Measurements from ENCODE around the gene MED7. TPM values are rescaled to one million over a fixed set of nuclear protein-coding genes. Genes with fewer than 3 reads are reported as not detected.

The MED7 gene
- total and polyA plus RNA-seq, 9 of the 15 experiments (the other 6 are each of a cell fraction or from before 2014, with no cell fraction given): 4.5 to 38.7 (median 12.2) TPM

- no peak for TF ChIP-seq RREB1 (CRISPR knock-in tag; IDR thresholded peaks at IDR 0.05)
- peak; percentile 83 for TF ChIP-seq FOS (IDR thresholded peaks at IDR 0.05; ENCODE audit: extremely low read depth, insufficient read length)
- no peak for TF ChIP-seq ATF1 (CRISPR knock-in tag; IDR thresholded peaks at IDR 0.05)
- peak; percentile 88 for TF ChIP-seq ATF1 (tag; IDR thresholded peaks at IDR 0.05)
- no peak for TF ChIP-seq ESRRB (CRISPR knock-in tag; IDR thresholded peaks at IDR 0.05; ENCODE audit: borderline replicate concordance)
- TF ChIP-seq NFYB (IDR thresholded peaks at IDR 0.05; ENCODE audit: extremely low read depth, insufficient read length): peak; percentile 83
- TF ChIP-seq EP300 (IDR thresholded peaks at IDR 0.05; ENCODE audit: low read length): peak; percentile 13
- TF ChIP-seq ZNF507 (tag; conservative IDR thresholded peaks at IDR 0.05): no peak
- TF ChIP-seq PHF8 (IDR thresholded peaks at IDR 0.05; ENCODE audit: borderline replicate concordance, low read length): peak; percentile 90
- peak; percentile 71 for TF ChIP-seq CREM (IDR thresholded peaks at IDR 0.05; ENCODE audit: low read depth)
- TF ChIP-seq LEF1 (IDR thresholded peaks at IDR 0.05): no peak
- TF ChIP-seq NRF1 (conservative IDR thresholded peaks at IDR 0.05 in 1 of 2, IDR thresholded peaks at IDR 0.05 in 1 of 2): peak; percentile 73 to 75; a peak in 2 of 4 replicates
- no peak for TF ChIP-seq ZNF449 (CRISPR knock-in tag; IDR thresholded peaks at IDR 0.05)
- TF ChIP-seq ZNF766 (CRISPR knock-in tag; conservative IDR thresholded peaks at IDR 0.05): no peak
- TF ChIP-seq MCM7 (IDR thresholded peaks at IDR 0.05): no peak
- TF ChIP-seq HOMEZ (CRISPR knock-in tag; IDR thresholded peaks at IDR 0.05): no peak
- TF ChIP-seq SP1 (CRISPR knock-in tag; IDR thresholded peaks at IDR 0.05): peak; percentile 78
- no peak for TF ChIP-seq TARDBP (IDR thresholded peaks at IDR 0.05)
- 0 out of 2 replicates have a peak, but pooled peaks have one; percentile 39 for TF ChIP-seq ZNF584 (CRISPR knock-in tag; IDR thresholded peaks at IDR 0.05; ENCODE audit: low read depth)
- peak; percentile 96 for TF ChIP-seq GABPB1 (CRISPR knock-in tag; IDR thresholded peaks at IDR 0.05)
- no peak for TF ChIP-seq ZBTB8A (IDR thresholded peaks at IDR 0.05; ENCODE audit: partially characterized antibody)
- TF ChIP-seq NCOR1 (IDR thresholded peaks at IDR 0.05): peak; percentile 34
These were observed at the start of gene MED7 (continued) for GRCh38 chr5:157142317-157143126.
